H1 (cell line): ENCODE data around the gene CDKL1. TPM values are rescaled to one million over a fixed set of nuclear protein-coding genes. Genes with fewer than 3 reads are reported as not detected.

Source experiments
- CTCF ChIA-PET: fragments of 300-600 bp; sonication (Branson Sonifier 250); formaldehyde crosslinking; loops from one replicate; lab custom pipeline; 2021; ENCODE audit not compliant: partially characterized antibody; lab: Charles Lee
- POLR2A ChIA-PET: fragments of 300-600 bp; sonication (Branson Sonifier 250); formaldehyde crosslinking; loops from one replicate; lab custom pipeline; 2021; ENCODE audit warnings: inconsistent platforms; ENCODE audit not compliant: partially characterized antibody; lab: Charles Lee
- DNase-seq, 2 experiments: peaks; one replicate each; pipeline versions ENCODE4 v3.0.0 to v3.0.0-alpha.2; 2010 to 2022; ENCODE audit warnings: low spot score in 2 of 2, low read depth in 1 of 2, mixed read lengths in 1 of 2
- FAIRE-seq: peaks from 2 replicates; lab custom pipeline; 2011; peaks lifted over from hg19 to GRCh38; lab: Jason Lieb, UNC
- H2AFZ ChIP-seq: 2 replicates; pipeline ENCODE4 v1.8.1; 2012; ENCODE audit warnings: low read length, inconsistent platforms
- H2AK5ac ChIP-seq: 2 replicates; pipeline ENCODE4 v1.6.1; 2013; ENCODE audit warnings: low read depth, low read length
- H2BK120ac ChIP-seq: replicated peaks from 2 replicates; pipeline ENCODE3; 2013; ENCODE audit warnings: low read depth, low read length, inconsistent platforms
- H2BK12ac ChIP-seq: 2 replicates; pipeline ENCODE4 v1.6.1; 2013; ENCODE audit warnings: low read depth, low read length
- H2BK15ac ChIP-seq: 2 replicates; pipeline ENCODE4 v1.6.1; 2013; ENCODE audit warnings: low read length
- H2BK20ac ChIP-seq: 2 replicates; pipeline ENCODE4 v1.6.1; 2013; ENCODE audit warnings: low read length
- H2BK5ac ChIP-seq: 2 replicates; pipeline ENCODE4 v1.6.1; 2013; ENCODE audit warnings: low read depth, low read length
- H3K14ac ChIP-seq: 2 replicates; pipeline ENCODE4 v1.6.1; 2013; ENCODE audit warnings: inconsistent platforms; ENCODE audit not compliant: insufficient read length
- H3K18ac ChIP-seq: 2 replicates; pipeline ENCODE4 v1.6.1; 2013; ENCODE audit warnings: low read length; ENCODE audit errors: extremely low read depth
- H3K23ac ChIP-seq: 2 replicates; pipeline ENCODE4 v1.6.1; 2013; ENCODE audit warnings: inconsistent platforms; ENCODE audit not compliant: insufficient read length
- H3K23me2 ChIP-seq: 2 replicates; pipeline ENCODE4 v1.6.1; 2013; ENCODE audit warnings: low read depth, low read length
- H3K27ac ChIP-seq: 2 replicates; pipeline ENCODE4 v1.6.1; 2011; ENCODE audit warnings: low read depth, low read length, inconsistent platforms
- H3K27me3 ChIP-seq, 4 experiments: replicated peaks in 1 of 4; 1 replicate in 1 of 4; 2 replicates in 3 of 4; pipeline versions ENCODE4 v1.6.1 to v1.8.1; 2011 to 2013; ENCODE audit warnings: low read length in 3 of 4, mild to moderate bottlenecking in 3 of 4, inconsistent platforms in 2 of 4, mixed read lengths in 2 of 4, moderate library complexity in 1 of 4; ENCODE audit not compliant: control insufficient read depth in 3 of 4, insufficient read depth in 3 of 4; ENCODE audit errors: extremely low read depth in 1 of 4
- H3K36me3 ChIP-seq, 4 experiments: 2 replicates each; pipeline versions ENCODE4 v1.6.1 to v1.8.1; 2011 to 2013; ENCODE audit warnings: mild to moderate bottlenecking in 4 of 4, low read length in 3 of 4, moderate library complexity in 2 of 4, control low read depth in 1 of 4, inconsistent platforms in 1 of 4; ENCODE audit not compliant: insufficient read depth in 4 of 4, control insufficient read depth in 2 of 4
- H3K4ac ChIP-seq: replicated peaks from 2 replicates; pipeline ENCODE3; 2013; ENCODE audit warnings: low read length, low read depth, mixed read lengths, inconsistent platforms; ENCODE audit not compliant: insufficient read length
- H3K4me1 ChIP-seq, 4 experiments: replicated peaks in 1 of 4; 1 replicate in 1 of 4; 2 replicates in 3 of 4; pipeline versions ENCODE4 v1.6.1 to v1.8.1; 2011 to 2013; ENCODE audit warnings: low read length in 3 of 4, inconsistent platforms in 2 of 4, mixed read lengths in 1 of 4; ENCODE audit not compliant: insufficient read depth in 4 of 4, control insufficient read depth in 3 of 4
- H3K4me2 ChIP-seq, 2 experiments: 2 replicates each; pipeline versions ENCODE4 v1.6.1 to v1.8.1; 2011 to 2013; ENCODE audit warnings: low read depth in 2 of 2, low read length in 2 of 2, control low read depth in 1 of 2, inconsistent platforms in 1 of 2, mild to moderate bottlenecking in 1 of 2; ENCODE audit not compliant: insufficient read depth in 1 of 2
- H3K4me3 ChIP-seq, 4 experiments: fragments of 200-600, 300-600 bp in 1 of 4; sonication (generic), shearing (Covaris generic), sonication (Bioruptor Twin) in 1 of 4; 2 replicates each; pipeline versions ENCODE4 v1.5.1 to v1.8.1; 2011 to 2016; ENCODE audit warnings: low read length in 4 of 4, low read depth in 3 of 4, control low read depth in 2 of 4, inconsistent platforms in 2 of 4, mild to moderate bottlenecking in 2 of 4, mixed read lengths in 1 of 4, moderate library complexity in 1 of 4; ENCODE audit not compliant: insufficient read depth in 2 of 4; ENCODE audit errors: extremely low read depth in 1 of 4
- H3K56ac ChIP-seq: replicated peaks from 2 replicates; pipeline ENCODE3; 2013; ENCODE audit warnings: low read depth, mild to moderate bottlenecking, mixed read lengths, low read length, inconsistent platforms; ENCODE audit not compliant: insufficient read length
- H3K79me1 ChIP-seq: 2 replicates; pipeline ENCODE4 v1.6.1; 2013; ENCODE audit warnings: low read depth, low read length, control low read depth
- H3K79me2 ChIP-seq, 2 experiments: 2 replicates each; pipeline versions ENCODE4 v1.6.1 to v1.8.1; 2012 to 2013; ENCODE audit warnings: low read length in 2 of 2, mild to moderate bottlenecking in 2 of 2, inconsistent platforms in 1 of 2; ENCODE audit not compliant: insufficient read depth in 2 of 2, control insufficient read depth in 1 of 2
- H3K9ac ChIP-seq, 4 experiments: replicated peaks in 1 of 4; 1 replicate in 1 of 4; 2 replicates in 3 of 4; pipeline versions ENCODE4 v1.6.1 to v1.8.1; 2011 to 2013; ENCODE audit warnings: low read depth in 3 of 4, low read length in 3 of 4, control low read depth in 2 of 4, mild to moderate bottlenecking in 2 of 4, moderate library complexity in 2 of 4, inconsistent platforms in 1 of 4; ENCODE audit errors: extremely low read depth in 1 of 4
- H3K9me3 ChIP-seq, 2 experiments: 2 replicates each; pipeline versions ENCODE4 v1.6.1 to v1.8.1; 2012 to 2013; ENCODE audit warnings: mild to moderate bottlenecking in 2 of 2, moderate library complexity in 2 of 2, control low read depth in 1 of 2, inconsistent platforms in 1 of 2, low read depth in 1 of 2, low read length in 1 of 2, mixed read lengths in 1 of 2; ENCODE audit not compliant: insufficient read depth in 2 of 2
- H4K20me1 ChIP-seq, 2 experiments: replicated peaks in 1 of 2; 2 replicates each; pipeline versions ENCODE3 to v1.8.1; 2011 to 2013; ENCODE audit warnings: inconsistent platforms in 2 of 2, low read length in 2 of 2, mild to moderate bottlenecking in 1 of 2; ENCODE audit not compliant: insufficient read depth in 2 of 2, control insufficient read depth in 1 of 2
- H4K5ac ChIP-seq: 2 replicates; pipeline ENCODE4 v1.6.1; 2013; ENCODE audit warnings: low read length, low read depth, mixed read lengths, inconsistent platforms; ENCODE audit not compliant: insufficient read length
- H4K8ac ChIP-seq: 2 replicates; pipeline ENCODE4 v1.8.0; 2013; ENCODE audit warnings: mild to moderate bottlenecking, moderate library complexity, low read length, inconsistent platforms; ENCODE audit not compliant: insufficient read depth; ENCODE audit errors: extremely low read depth
- H4K91ac ChIP-seq: replicated peaks from 2 replicates; pipeline ENCODE3; 2013; ENCODE audit warnings: low read length, mixed read lengths, inconsistent platforms; ENCODE audit not compliant: insufficient read length
- ATF3 ChIP-seq: IDR thresholded peaks from 2 replicates; pipeline ENCODE4 v1.6.1; 2011; ENCODE audit warnings: low read depth, mild to moderate bottlenecking, low read length; ENCODE audit not compliant: insufficient read depth
- BRCA1 ChIP-seq: IDR thresholded peaks from 2 replicates; pipeline ENCODE4 v1.6.1; 2012; ENCODE audit warnings: low read depth, low read length, improper control_type of control experiment
- CREB1 ChIP-seq: IDR thresholded peaks from 2 replicates; pipeline ENCODE4 v1.6.1; 2012; ENCODE audit warnings: inconsistent platforms
- CTBP2 ChIP-seq: IDR thresholded peaks from 2 replicates; pipeline ENCODE4 v1.7.0; 2011; ENCODE audit warnings: borderline replicate concordance, mild to moderate bottlenecking, moderate library complexity, mixed read lengths, low read length; ENCODE audit not compliant: insufficient read depth, insufficient read length
- GTF2F1 ChIP-seq: IDR thresholded peaks from 2 replicates; pipeline ENCODE4 v1.6.1; 2012; ENCODE audit warnings: low read depth, low read length, improper control_type of control experiment, borderline replicate concordance
- JUN ChIP-seq: IDR thresholded peaks from 2 replicates; pipeline ENCODE4 v1.6.1; 2011; ENCODE audit warnings: low read depth, mild to moderate bottlenecking, improper control_type of control experiment, low read length
- MAFK ChIP-seq: IDR thresholded peaks from 2 replicates; pipeline ENCODE4 v1.6.1; 2012; ENCODE audit warnings: low read depth, mild to moderate bottlenecking, improper control_type of control experiment, low read length
- RNF2 ChIP-seq: fragments of 200-900, 300-1000 bp; sonication (generic); IDR thresholded peaks from 2 replicates; pipeline ENCODE4 v1.7.1; 2016; ENCODE audit warnings: borderline replicate concordance, low read depth, mild to moderate bottlenecking, antibody characterized with exemption, low read length; ENCODE audit not compliant: poor library complexity, severe bottlenecking; ENCODE audit errors: missing control alignments
- RXRA ChIP-seq: IDR thresholded peaks from 2 replicates; pipeline ENCODE4 v1.6.1; 2011; ENCODE audit warnings: low read depth, mild to moderate bottlenecking, low read length, moderate library complexity; ENCODE audit not compliant: insufficient read depth
- SP1 ChIP-seq: IDR thresholded peaks from 2 replicates; pipeline ENCODE4 v1.6.1; 2011; ENCODE audit warnings: low read depth, low read length
- TAF1 ChIP-seq: IDR thresholded peaks from 2 replicates; pipeline ENCODE4 v1.6.1; 2011; ENCODE audit warnings: mild to moderate bottlenecking, low read depth, low read length
- TAF7 ChIP-seq: optimal IDR thresholded peaks from 2 replicates; pipeline ENCODE3; 2011; ENCODE audit warnings: low read depth, mild to moderate bottlenecking, inconsistent platforms, low read length, moderate library complexity, borderline replicate concordance
- TBP ChIP-seq: IDR thresholded peaks from 2 replicates; pipeline ENCODE4 v1.6.1; 2011; ENCODE audit warnings: low read depth, low read length, improper control_type of control experiment
- TCF12 ChIP-seq: IDR thresholded peaks from 2 replicates; pipeline ENCODE4 v1.6.1; 2011; ENCODE audit warnings: low read depth, mild to moderate bottlenecking, low read length
- YY1 ChIP-seq: IDR thresholded peaks from 2 replicates; pipeline ENCODE4 v1.6.1; 2011; ENCODE audit warnings: low read depth, mild to moderate bottlenecking, low read length
- WGBS, 2 experiments: shearing (Covaris generic) in 1 of 2; methylation state at CpG; one replicate each; pipeline versions ENCODE4 v1.1.6 to v1.1.7; 2013 to 2015; ENCODE audit warnings: low lambda C conversion rate in 2 of 2, mixed read lengths in 2 of 2, inconsistent platforms in 1 of 2, low coverage in 1 of 2, missing lambda C conversion rate in 1 of 2; ENCODE audit not compliant: insufficient replicate concordance in 2 of 2, insufficient coverage in 1 of 2, insufficient read length in 1 of 2; ENCODE audit errors: extremely low coverage in 1 of 2, missing lambda C conversion rate in 1 of 2; 5-methylcytosine and 5-hydroxymethylcytosine counted together
- polyA plus RNA-seq, 7 experiments: library from polyadenylated mRNA; depleted of rRNA in 3 of 7; stranded (reverse) in 5 of 7; unstranded in 2 of 7; fragments of >200 nt in 5 of 7; fragments of 200-250 nt in 2 of 7; gene quantifications; 1 replicate in 5 of 7; 2 replicates in 1 of 7; 4 replicates in 1 of 7; pipeline versions ENCODE4 v1.2.1 to v1.2.3, GENCODE V29; 2011 to 2013; ENCODE audit warnings: missing spikeins in 2 of 7, mixed read lengths in 2 of 7
- total RNA-seq: library from RNA; stranded (reverse); fragmentation: NEBNext Ultra II Directional; extraction: Animal tissue kit (Norgen Biotek cat#: 25700); gene quantifications from 2 replicates; pipeline ENCODE4 v1.2.1, GENCODE V29; 2021

CDKL1 gene
- total and polyA plus RNA-seq, 2 of the 8 experiments (the other 6 are each of a cell fraction or from before 2014, with no cell fraction given), result 1.2 to 2.2 TPM

- FAIRE-seq, result no peak
- POLR2A ChIA-PET, result no interaction called here
- TF ChIP-seq BRCA1 (no peak), TCF12 (no peak), SP1 (no peak), TBP (no peak), TAF7 (no peak), ATF3 (no peak), TAF1 (no peak), CTBP2 (no peak), CREB1 (no peak), MAFK (no peak), JUN (no peak), GTF2F1 (no peak), YY1 (no peak), RNF2 (no peak), RXRA (no peak)
These were observed 42.2 kb downstream of the CDKL1 start for GRCh38 chr14:50354527-50354926.

More at GRCh38 chr14:50354527-50354926, 42.2 kb downstream of the CDKL1 start:
- Histone ChIP-seq H3K56ac (no peak overlapping the region), H3K18ac (no peak overlapping the region), H2AFZ (no peak overlapping the region), H3K36me3 (no peaks in the 10 kb centered on the region), H2BK120ac (no peak overlapping the region), H2BK15ac (no peak overlapping the region), H2BK5ac (no peak overlapping the region), H3K4me1 (peaks cover 0 to 10% (median 1%) of the 10 kb centered on the region in 4 experiments; a peak in 3 of 7 replicates), H2AK5ac (no peak overlapping the region), H3K4me2 (no peak overlapping the region), H3K79me2 (no peaks in the 10 kb centered on the region), H3K23me2 (no peaks in the 10 kb centered on the region), H3K4me3 (no peak overlapping the region), H4K91ac (no peak overlapping the region), H2BK20ac (no peak overlapping the region), H3K79me1 (no peaks in the 10 kb centered on the region), H4K5ac (no peak overlapping the region), H3K9ac (no peak overlapping the region), H3K9me3 (no peaks in the 10 kb centered on the region), H4K8ac (no peak overlapping the region), H3K27me3 (no peaks in the 10 kb centered on the region), H3K14ac (no peak overlapping the region), H3K23ac (no peak overlapping the region), H3K4ac (no peak overlapping the region), H2BK12ac (no peak overlapping the region), H4K20me1 (no peaks in the 10 kb centered on the region), H3K27ac (no peak overlapping the region)
- CTCF ChIA-PET, result interaction anchor here (1.5 kb wide), 1 partner anchor 14 kb away, joined by 6 read pairs; no protein-coding TSS in a partner anchor
- WGBS, 2 experiments, result 67% methylated on average over 1 of the region's 1 CpG; no CpG with 5 or more reads in 1 of the 2 experiments
- DNase-seq, result no peak
